ENCODE data around the gene P2RY8.

P2RY8 gene

DNA sequence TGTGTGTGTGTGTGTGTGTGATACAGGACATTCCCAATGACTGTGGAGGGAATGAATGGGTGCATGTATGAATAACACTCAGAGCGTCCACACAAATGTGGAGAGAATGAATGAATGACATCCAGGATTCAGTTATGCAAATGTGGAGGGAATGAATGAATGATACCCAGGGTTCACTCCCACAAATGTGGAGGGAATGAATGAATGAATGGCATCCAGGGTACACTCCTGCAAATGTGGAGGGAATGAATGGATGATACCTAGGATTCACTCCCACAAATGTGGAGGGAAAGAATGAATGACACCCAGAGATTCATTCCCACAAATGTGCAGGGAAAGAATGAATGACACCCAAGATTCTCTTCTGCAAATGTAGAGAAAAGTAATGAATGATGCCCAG is 48.2 kb downstream of the P2RY8 start:
- CTCF ChIA-PET = no interaction called here
- Histone ChIP-seq H3K4me1 (ENCODE audit: control insufficient read depth, insufficient read depth, low read length) (no peaks in the 10 kb centered on the region), H3K27ac (ENCODE audit: extremely low read depth, low read depth, low read length) (no peak overlapping the region), H3K4me3 (ENCODE audit: low read depth, low read length) (no peak overlapping the region), H3K36me3 (ENCODE audit: control insufficient read depth in 2 of 2, insufficient read depth in 1 of 2, low read length in 2 of 2) (no peaks in the 10 kb centered on the region), H3K9me3 (ENCODE audit: control insufficient read depth, insufficient read depth, low read depth, low read length) (no peaks in the 10 kb centered on the region)
- TF ChIP-seq ZNF664 (tag by site-specific recombination; IDR thresholded peaks at IDR 0.05) (no peak), SP2 (tag by site-specific recombination; IDR thresholded peaks at IDR 0.05) (no peak)
- TF ChIP-seq, protein P1, sequence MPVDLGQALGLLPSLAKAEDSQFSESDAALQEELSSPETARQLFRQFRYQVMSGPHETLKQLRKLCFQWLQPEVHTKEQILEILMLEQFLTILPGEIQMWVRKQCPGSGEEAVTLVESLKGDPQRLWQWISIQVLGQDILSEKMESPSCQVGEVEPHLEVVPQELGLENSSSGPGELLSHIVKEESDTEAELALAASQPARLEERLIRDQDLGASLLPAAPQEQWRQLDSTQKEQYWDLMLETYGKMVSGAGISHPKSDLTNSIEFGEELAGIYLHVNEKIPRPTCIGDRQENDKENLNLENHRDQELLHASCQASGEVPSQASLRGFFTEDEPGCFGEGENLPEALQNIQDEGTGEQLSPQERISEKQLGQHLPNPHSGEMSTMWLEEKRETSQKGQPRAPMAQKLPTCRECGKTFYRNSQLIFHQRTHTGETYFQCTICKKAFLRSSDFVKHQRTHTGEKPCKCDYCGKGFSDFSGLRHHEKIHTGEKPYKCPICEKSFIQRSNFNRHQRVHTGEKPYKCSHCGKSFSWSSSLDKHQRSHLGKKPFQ (tag by site-specific recombination; IDR thresholded peaks at IDR 0.05) = no peak
- POLR2A ChIA-PET = no interaction called here

DNA sequence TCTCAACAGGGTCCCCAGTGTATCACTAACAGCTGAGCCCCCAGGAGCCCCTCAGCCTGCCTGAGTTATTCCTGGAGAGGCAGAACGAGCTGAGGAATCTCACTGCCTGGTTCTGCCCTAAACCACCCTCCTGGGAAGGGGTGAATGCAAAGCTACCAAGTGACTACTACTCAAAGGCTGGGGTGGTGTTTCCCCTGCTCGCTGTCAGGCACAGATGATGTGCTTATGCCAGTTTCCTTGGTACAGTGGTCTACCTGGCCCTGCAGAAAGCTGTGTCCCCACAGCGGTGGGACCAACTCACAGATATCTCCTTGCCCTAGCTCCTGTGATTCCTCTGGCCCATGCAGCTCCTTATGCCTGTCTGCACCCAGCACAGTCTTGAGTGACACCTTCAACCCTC is 48.8 kb downstream of the P2RY8 start:
- no peaks in the 10 kb centered on the region for H3K36me3 ChIP-seq (ENCODE audit: control insufficient read depth in 2 of 2, insufficient read depth in 1 of 2, low read length in 2 of 2)
- H3K27ac ChIP-seq (ENCODE audit: extremely low read depth, low read depth, low read length) = no peak overlapping the region
- ChIA-PET POLR2A (no interaction called here), CTCF (no interaction called here)
- TF ChIP-seq ZFP3 (tag by site-specific recombination; IDR thresholded peaks at IDR 0.05; ENCODE audit: low read depth) (no peak), KLF9 (tag by site-specific recombination; IDR thresholded peaks at IDR 0.05; ENCODE audit: low read depth) (no peak), FEZF1 (tag by site-specific recombination; IDR thresholded peaks at IDR 0.05) (no peak)
- TF ChIP-seq, protein P2, sequence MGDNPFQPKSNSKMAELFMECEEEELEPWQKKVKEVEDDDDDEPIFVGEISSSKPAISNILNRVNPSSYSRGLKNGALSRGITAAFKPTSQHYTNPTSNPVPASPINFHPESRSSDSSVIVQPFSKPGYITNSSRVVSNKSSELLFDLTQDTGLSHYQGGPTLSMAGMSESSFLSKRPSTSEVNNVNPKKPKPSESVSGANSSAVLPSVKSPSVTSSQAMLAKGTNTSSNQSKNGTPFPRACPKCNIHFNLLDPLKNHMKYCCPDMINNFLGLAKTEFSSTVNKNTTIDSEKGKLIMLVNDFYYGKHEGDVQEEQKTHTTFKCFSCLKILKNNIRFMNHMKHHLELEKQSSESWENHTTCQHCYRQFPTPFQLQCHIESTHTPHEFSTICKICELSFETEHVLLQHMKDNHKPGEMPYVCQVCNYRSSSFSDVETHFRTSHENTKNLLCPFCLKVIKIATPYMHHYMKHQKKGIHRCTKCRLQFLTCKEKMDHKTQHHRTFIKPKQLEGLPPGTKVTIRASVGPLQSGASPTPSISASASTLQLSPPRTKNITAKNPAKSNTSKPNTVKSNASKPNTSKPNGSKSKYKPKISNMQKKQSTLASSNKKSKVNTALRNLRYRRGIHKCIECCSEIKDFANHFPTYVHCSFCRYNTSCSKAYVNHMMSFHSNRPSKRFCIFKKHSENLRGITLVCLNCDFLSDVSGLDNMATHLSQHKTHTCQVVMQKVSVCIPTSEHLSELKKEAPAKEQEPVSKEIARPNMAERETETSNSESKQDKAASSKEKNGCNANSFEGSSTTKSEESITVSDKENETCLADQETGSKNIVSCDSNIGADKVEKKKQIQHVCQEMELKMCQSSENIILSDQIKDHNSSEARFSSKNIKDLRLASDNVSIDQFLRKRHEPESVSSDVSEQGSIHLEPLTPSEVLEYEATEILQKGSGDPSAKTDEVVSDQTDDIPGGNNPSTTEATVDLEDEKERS (tag by site-specific recombination; IDR thresholded peaks at IDR 0.05) = no peak
- no peaks in the 10 kb centered on the region for H3K4me1 ChIP-seq (ENCODE audit: control insufficient read depth, insufficient read depth, low read length)
- no peak overlapping the region for H3K4me3 ChIP-seq (ENCODE audit: low read depth, low read length)
- no peaks in the 10 kb centered on the region for H3K9me3 ChIP-seq (ENCODE audit: control insufficient read depth, insufficient read depth, low read depth, low read length)

DNA sequence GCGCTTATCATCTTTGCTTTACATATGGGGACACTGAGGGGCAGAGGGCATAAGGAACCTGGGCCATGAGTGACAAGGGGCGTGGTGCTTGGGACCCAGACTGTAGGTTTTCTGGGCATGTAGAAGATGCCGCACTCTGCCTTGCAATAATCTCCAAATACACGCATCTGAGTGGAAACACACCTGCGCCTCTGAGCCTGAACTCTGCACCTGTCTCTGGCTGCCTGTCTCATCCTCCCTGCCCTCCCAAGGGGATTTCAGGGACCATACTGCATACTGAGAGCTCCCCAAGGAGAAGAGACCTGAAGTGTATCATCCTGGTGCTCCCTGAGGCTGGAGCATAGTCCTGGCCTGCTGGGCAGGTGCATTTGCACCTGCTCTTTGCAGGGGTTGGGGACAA is 49.6 kb downstream of the P2RY8 start:
- ChIA-PET CTCF (no interaction called here), POLR2A (no interaction called here)
- no peaks in the 10 kb centered on the region for H3K36me3 ChIP-seq (ENCODE audit: control insufficient read depth in 2 of 2, insufficient read depth in 1 of 2, low read length in 2 of 2)
- TF ChIP-seq PRDM1 (tag by site-specific recombination; IDR thresholded peaks at IDR 0.05) (no peak), ZNF221 (tag by site-specific recombination; IDR thresholded peaks at IDR 0.05; ENCODE audit: borderline replicate concordance) (no peak), ZNF132 (tag by site-specific recombination; IDR thresholded peaks at IDR 0.05; ENCODE audit: borderline replicate concordance) (no peak), ZNF341 (tag by site-specific recombination; IDR thresholded peaks at IDR 0.05; ENCODE audit: low read depth) (no peak)
- TF ChIP-seq, protein P3, sequence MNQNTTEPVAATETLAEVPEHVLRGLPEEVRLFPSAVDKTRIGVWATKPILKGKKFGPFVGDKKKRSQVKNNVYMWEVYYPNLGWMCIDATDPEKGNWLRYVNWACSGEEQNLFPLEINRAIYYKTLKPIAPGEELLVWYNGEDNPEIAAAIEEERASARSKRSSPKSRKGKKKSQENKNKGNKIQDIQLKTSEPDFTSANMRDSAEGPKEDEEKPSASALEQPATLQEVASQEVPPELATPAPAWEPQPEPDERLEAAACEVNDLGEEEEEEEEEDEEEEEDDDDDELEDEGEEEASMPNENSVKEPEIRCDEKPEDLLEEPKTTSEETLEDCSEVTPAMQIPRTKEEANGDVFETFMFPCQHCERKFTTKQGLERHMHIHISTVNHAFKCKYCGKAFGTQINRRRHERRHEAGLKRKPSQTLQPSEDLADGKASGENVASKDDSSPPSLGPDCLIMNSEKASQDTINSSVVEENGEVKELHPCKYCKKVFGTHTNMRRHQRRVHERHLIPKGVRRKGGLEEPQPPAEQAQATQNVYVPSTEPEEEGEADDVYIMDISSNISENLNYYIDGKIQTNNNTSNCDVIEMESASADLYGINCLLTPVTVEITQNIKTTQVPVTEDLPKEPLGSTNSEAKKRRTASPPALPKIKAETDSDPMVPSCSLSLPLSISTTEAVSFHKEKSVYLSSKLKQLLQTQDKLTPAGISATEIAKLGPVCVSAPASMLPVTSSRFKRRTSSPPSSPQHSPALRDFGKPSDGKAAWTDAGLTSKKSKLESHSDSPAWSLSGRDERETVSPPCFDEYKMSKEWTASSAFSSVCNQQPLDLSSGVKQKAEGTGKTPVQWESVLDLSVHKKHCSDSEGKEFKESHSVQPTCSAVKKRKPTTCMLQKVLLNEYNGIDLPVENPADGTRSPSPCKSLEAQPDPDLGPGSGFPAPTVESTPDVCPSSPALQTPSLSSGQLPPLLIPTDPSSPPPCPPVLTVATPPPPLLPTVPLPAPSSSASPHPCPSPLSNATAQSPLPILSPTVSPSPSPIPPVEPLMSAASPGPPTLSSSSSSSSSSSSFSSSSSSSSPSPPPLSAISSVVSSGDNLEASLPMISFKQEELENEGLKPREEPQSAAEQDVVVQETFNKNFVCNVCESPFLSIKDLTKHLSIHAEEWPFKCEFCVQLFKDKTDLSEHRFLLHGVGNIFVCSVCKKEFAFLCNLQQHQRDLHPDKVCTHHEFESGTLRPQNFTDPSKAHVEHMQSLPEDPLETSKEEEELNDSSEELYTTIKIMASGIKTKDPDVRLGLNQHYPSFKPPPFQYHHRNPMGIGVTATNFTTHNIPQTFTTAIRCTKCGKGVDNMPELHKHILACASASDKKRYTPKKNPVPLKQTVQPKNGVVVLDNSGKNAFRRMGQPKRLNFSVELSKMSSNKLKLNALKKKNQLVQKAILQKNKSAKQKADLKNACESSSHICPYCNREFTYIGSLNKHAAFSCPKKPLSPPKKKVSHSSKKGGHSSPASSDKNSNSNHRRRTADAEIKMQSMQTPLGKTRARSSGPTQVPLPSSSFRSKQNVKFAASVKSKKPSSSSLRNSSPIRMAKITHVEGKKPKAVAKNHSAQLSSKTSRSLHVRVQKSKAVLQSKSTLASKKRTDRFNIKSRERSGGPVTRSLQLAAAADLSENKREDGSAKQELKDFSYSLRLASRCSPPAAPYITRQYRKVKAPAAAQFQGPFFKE (tag by site-specific recombination; IDR thresholded peaks at IDR 0.05; ENCODE audit: borderline replicate concordance) = no peak
- no peak overlapping the region for H3K27ac ChIP-seq (ENCODE audit: extremely low read depth, low read depth, low read length)
- H3K4me1 ChIP-seq (ENCODE audit: control insufficient read depth, insufficient read depth, low read length) = no peaks in the 10 kb centered on the region
- no peak overlapping the region for H3K4me3 ChIP-seq (ENCODE audit: low read depth, low read length)
- no peaks in the 10 kb centered on the region for H3K9me3 ChIP-seq (ENCODE audit: control insufficient read depth, insufficient read depth, low read depth, low read length)

Measured in HEK293 (cell line).